Tracheal epithelial cell (primary cell): ENCODE results near the gene STARD13. TPM values are rescaled to one million over a fixed set of nuclear protein-coding genes. Genes with fewer than 3 reads are reported as not detected.

Experiments
- total RNA-seq: library from RNA; depleted of rRNA; stranded (reverse); fragments of >200 nt; gene quantifications from 2 replicates; pipeline ENCODE4 v1.2.1, GENCODE V29; 2014

Gene STARD13, protein sequence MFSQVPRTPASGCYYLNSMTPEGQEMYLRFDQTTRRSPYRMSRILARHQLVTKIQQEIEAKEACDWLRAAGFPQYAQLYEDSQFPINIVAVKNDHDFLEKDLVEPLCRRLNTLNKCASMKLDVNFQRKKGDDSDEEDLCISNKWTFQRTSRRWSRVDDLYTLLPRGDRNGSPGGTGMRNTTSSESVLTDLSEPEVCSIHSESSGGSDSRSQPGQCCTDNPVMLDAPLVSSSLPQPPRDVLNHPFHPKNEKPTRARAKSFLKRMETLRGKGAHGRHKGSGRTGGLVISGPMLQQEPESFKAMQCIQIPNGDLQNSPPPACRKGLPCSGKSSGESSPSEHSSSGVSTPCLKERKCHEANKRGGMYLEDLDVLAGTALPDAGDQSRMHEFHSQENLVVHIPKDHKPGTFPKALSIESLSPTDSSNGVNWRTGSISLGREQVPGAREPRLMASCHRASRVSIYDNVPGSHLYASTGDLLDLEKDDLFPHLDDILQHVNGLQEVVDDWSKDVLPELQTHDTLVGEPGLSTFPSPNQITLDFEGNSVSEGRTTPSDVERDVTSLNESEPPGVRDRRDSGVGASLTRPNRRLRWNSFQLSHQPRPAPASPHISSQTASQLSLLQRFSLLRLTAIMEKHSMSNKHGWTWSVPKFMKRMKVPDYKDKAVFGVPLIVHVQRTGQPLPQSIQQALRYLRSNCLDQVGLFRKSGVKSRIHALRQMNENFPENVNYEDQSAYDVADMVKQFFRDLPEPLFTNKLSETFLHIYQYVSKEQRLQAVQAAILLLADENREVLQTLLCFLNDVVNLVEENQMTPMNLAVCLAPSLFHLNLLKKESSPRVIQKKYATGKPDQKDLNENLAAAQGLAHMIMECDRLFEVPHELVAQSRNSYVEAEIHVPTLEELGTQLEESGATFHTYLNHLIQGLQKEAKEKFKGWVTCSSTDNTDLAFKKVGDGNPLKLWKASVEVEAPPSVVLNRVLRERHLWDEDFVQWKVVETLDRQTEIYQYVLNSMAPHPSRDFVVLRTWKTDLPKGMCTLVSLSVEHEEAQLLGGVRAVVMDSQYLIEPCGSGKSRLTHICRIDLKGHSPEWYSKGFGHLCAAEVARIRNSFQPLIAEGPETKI
- total RNA-seq = 0.85 and 4.3 TPM in 2 replicates

GRCh38 chr13:33285420-33286124, at the start of gene STARD13:
STARD13 (minus strand) TSS chr13:33285755; CDS start chr13:33285638, 117 bp downstream.

